ENCODE data around the gene KIF16B.
"Not testable (repeated sequence)": the region's sequence is repeated elsewhere in the genome, so short reads cannot be mapped to it uniquely, and the experiment has no call there.

Gene KIF16B

DNA sequence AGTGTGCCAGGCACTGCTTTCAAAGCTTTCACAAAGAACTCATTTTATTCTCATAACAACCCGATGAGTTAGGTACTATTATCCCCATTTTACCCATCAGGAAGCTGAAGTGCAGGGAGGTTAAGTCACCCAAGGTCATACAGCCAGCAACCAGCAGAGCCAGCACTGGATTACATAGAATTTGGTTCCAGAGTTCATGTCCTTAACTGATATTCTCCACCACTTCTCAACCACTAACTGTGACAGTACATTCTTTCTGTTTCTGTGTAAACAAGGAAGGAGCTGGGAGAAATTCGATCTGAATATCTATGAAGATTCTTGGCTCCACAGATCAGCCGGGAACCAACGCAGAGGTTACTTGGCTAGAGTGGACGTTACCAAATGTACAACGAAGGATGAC, 98.0 kb downstream of the KIF16B start:
- DNase-seq (ENCODE audit: low read depth, low spot score) = peak; percentile 49

DNA sequence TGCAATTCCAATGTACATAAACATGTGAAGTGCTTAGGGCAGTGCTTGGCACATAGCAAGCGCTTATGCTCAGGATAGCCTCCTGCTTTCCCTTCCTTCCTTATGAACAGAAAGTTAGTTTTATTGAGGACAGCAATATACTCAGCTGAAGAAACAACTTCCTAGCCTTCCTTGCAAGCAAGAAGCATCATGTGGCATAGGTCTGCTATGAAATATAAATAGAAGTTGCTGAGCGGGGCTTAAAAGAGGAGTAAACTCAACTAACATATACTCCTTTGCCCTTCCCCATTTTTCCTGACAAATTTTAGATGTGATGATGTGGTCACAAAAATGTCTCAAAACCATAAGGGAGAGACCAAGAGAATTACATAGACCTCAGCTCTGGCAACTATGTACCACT, 98.9 kb downstream of the KIF16B start:
- no peak for DNase-seq (ENCODE audit: low read depth, low spot score)

DNA sequence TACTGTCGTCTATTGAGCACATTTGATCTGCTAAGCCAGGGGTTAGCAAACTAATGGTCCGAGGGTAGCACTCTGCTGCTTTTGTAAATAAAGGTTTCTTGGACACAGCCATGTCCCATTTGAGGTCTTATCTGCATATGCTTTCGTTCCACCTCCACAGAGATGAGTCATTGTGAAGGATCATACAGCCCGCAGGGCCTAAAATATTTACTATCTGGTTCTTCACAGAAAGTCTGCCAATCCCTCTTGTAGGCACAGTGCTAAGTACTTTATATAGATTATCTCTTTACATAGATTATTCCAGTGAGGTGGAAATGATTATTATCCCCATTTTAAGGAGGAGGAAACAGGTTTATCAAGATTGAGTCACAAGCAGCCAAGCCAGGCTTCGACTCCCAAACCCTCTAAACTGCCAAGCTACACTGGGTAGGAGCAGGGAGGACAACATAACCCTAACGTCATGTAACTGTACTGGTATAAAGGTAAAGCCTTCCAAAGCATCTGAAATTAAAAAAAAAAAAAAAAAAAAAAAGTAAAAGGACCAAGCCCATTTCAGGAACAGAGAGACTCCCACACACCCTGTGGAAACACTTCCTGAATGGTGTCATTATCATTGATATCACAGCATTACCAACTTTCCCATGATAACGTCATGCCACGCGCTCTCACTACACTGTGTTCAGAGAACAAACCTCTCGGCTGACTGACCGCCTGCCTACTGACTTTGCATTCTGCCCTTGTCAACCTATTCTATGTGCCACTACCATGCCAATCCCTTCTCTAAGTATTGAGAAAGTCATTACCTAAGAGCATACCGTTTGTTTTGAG, 101.0 kb downstream of the KIF16B start:
- no peak for DNase-seq (ENCODE audit: low read depth, low spot score)

DNA sequence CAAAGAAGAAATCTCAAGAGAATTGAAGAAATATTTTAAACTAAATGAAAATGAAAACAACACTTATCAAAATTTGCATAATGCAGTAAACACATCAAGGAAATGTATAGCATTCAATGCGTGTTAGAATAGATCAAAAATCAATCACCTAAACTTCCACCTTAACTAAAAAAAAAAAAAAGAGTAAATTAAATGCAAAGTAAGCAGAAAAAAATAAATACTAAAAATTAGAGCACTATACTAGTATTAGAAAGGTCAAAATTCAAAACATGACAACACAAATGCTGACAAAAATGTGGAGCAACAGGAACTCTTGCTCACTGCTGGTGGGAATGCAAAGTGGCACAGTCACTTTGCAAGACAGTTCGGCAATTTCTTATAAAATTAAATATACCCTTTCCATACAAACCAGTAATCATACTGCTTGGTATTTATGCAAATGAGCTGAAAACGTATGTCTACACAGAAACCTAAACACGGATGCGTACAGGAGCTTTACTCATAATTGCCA, 103.8 kb downstream of the KIF16B start:
- DNase-seq (ENCODE audit: low read depth, low spot score) = no peak

DNA sequence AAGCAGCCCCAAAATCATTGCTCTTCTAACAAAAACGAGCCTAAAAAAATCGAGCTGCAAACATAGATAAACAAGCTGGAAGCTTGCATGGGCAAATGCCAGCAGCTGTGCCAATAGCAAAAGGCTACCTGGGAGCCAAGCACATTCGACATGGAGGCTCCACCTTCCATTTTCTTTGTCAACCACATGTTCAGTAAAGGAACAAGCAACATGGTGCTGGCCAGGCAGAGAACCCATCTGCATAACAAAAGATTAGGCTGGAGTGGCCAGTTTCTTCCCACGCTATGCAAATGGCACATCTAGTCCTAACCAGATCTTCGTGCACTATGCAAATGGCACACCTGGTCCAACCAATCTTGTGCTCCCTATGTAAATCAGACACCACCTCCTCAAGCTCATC, 110.5 kb downstream of the KIF16B start:
- DNase-seq (ENCODE audit: low read depth, low spot score) = no peak

DNA sequence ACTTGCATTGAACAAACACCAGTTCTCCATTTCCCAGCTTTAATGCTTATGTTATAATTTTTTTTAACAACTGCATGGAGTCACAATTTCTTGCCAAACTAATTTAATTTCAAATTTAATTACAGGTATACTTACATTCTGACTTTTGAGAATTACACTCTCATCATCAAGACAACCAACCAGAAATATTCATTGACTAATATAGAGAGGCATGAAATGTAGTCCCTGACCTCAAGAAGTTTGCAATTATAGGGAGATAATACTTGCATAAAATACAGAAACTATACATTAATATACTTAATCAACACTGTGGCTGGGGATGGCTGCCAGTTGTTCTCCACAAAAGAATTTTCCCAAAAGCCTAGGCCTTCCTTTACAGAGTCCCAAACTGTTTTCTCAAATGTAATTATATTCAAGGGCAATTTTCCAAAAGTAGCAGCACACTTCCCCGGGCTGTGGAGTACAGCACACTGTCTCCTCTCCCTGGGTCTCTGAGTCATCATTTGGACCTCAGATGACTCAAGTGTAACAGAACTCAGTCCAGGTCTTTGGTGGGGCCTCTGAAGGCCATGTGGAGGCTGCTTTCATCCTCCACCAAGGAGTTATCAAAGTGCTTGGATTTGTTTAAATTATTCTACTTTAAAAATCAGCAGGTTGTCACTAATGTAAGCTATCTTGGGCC, 114.1 kb downstream of the KIF16B start:
- DNase-seq (ENCODE audit: low read depth, low spot score) = peak; percentile 71

DNA sequence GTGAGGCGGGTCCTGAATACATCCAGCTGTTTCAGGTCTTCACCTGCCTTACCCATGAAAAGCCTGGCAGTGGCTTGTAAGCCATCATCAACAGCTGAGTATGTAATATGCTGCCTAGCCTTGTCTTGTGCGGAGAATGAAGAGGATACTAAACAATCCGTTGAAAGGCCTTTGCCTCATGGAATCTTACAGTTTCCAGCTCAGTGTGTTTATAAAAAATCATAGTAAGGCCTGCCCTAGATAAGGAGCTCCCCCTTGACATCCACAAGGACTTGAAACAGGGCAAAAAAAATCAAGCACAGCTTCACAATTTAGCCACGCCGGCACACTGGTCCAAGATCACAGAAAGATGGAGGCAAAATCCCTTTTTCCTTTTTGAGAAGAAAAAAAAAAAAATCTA, 115.7 kb downstream of the KIF16B start:
- no peak for DNase-seq (ENCODE audit: low read depth, low spot score)

DNA sequence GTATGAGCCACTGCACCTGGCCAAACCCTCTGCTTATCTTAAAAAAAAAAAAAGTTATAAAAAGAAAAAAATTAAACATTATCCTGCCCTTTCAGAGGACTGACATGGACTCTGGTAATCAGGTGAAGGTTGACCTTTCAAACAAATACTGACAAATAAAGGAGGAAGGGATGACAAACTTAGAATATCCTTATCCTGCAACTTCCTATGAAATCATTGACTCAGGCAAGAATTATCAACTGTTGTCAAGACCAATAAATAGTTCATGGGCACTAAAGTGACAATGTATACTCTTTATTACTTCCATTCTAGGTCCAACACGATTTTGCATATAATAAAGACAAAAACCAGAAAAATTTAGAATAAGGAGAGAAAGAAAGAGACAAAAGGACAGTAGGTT, 117.9 kb downstream of the KIF16B start:
- no peak for DNase-seq (ENCODE audit: low read depth, low spot score)

DNA sequence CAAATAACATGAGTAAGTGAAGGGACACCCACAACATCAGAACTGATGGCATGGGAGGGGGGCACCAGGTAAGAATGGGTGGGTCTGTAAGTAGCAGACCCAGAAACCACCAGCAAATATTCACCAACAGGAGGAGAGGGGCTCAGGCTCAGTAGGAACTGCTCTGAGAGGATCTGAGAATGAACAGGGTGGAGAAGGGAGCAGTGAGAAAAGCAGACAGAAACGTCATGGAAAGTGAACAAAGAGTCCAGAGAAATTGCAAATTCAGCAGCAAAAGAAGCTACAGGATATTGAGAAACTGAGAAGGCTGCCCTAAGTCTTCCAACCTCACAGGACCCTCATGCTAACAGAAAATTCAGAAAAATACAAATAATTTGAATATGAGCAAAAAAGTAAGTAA, 121.3 kb downstream of the KIF16B start:
- DNase-seq (ENCODE audit: low read depth, low spot score) = no peak

DNA sequence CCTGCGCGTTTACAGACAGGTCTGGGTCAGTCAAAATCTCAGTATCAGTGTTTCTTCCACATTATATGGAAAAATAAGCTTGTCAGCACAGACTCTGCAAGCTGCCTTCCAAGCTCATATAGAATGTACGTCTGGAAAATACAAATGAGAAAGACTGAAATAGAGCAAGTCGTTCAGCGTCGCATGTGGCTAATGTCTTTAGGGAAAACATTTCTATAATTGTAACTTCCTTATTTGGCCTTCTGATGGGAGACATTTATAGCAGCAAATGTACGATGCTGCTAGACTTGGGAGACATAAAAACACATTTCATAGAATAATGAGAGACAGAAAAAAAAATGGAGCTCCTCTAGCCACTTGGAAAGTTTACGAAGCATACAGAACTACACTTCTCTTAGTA, 122.2 kb downstream of the KIF16B start:
- no peak for DNase-seq (ENCODE audit: low read depth, low spot score)

DNA sequence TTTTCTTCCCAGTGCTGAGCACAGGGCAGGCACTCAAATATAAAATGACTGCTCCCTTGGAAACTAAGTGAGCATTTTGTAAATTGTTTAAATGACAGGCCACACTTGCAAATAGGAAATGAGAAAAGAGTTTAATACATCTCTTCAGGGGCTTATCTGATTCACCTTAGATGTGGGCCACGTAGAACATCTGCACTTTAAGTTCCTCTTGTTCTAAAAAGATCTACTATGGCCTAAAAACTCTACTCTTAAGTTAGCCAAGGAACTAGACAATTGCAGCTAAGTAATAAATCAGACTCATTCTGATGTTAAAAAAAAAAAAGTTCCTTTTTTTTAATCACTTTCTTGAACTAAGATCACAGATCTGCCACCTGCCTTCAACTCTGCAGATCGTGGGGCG, 126.3 kb downstream of the KIF16B start:
- DNase-seq (ENCODE audit: low read depth, low spot score) = no peak

DNA sequence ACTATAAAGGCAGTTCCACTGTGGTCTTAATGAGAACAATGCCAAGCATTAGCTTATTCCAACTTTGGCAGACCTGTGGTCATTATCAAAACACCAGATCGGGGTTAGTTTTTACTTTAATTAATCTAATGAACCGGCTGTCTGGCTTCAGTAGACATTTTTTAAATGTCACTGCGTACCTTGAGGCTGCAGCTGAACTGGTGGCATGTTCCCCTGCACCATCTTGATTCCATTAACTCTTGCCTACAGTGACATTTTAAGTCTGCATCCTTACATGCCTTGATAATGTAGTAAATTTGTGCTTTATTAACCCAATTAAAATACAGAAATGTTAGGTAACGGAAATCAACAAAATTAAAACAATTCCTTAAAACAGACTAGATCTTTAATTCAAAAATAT, 127.0 kb downstream of the KIF16B start:
- peak; percentile 18 for DNase-seq (ENCODE audit: low read depth, low spot score)

DNA sequence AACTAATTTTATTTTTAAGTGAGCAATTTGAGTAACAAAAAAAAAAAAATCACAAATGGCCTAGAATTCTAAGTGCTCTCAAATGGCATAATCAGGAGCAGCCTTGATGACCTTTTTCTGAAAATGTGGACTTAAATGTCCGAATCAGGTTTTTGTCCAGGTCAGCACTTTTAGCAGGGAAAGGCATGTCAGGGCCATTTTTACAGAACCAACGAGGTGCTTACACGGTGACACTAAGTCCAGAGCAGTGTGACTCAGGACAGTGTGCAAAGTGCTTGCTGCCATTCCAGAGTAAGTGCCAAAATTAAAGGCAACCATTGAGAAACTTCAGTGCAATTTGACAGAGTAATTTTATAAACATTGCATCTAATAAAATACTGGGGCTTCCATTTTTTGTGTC, 127.8 kb downstream of the KIF16B start:
- DNase-seq (ENCODE audit: low read depth, low spot score) = no peak

DNA sequence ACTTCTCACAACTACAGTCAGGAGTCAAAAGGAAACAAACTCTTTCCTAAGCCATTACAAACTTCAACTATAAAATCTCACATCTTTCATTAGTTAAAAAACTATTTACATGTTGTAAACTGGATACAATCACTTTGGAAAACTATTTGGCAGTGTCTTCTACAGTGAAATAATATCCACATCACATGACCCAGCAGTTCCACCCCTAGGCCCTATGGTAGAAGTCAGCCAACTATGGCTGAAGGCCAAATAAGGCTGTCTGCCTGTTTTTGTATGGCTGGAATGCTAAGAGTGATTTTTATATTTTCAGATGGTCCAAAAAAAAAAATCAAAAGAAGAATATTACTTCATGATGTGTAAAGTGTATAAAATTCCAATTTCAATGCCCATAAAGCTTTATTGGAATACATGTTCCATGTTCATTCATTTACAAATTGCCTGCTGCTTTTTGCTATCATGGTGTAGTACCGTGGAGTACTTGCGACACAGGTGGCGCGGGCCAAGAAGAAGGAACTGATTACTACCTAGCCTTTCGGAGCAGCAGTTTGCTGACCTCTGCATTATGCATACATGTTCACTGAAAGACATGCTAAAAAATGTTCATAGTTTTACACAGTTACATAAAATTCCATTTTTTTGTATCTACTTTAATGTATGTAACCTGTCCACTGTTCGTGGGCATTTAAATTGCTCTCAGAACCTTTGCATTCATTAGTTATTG, 129.0 kb downstream of the KIF16B start:
- no peak for DNase-seq (ENCODE audit: low read depth, low spot score)

DNA sequence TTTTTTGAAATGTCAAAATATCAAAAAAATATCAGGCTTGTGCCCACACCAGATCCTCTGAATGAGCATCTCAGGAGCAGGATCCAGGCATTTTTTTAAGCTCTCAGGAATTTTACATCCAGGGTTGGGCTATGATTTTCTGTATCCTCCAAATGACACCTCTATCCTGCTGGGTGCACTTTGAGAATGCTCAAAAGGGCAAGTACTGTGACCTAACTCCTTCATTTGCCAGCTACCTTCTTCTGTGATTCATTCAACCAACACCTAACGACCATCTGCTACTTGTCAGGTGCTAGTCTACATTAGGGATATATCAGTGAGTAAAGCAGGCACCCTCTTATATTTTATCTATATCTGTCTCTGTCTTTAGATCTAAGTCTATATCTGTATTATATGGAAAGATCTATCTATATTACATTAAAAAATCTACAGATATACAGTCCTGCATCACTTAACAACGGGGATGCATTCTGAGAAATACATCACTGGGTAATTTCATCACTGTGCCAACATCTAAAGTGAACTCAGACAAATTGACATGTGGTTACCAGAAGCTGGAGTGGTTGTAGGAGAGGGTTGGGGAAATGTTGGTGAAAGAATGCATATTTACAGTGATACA, 131.6 kb downstream of the KIF16B start:
- DNase-seq (ENCODE audit: low read depth, low spot score) = no peak

DNA sequence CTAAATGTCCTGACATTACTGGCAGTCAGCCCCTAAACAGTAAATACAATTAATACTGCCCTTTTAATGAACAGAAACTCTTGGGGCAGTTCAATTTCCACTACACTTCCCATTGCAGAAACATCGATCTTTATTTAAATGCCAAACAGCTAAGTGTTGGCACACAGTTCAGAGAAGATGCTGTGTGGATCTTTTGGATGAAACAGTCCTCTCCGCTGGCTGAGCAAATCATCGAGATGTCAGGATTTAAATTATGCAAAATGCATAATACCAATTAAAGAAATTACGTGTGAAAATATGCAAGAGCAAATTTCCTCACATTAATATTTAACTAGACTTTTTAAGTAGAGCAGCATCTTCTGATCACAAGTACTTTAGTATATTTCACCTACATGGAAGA, 132.6 kb downstream of the KIF16B start:
- no peak for DNase-seq (ENCODE audit: low read depth, low spot score)

DNA sequence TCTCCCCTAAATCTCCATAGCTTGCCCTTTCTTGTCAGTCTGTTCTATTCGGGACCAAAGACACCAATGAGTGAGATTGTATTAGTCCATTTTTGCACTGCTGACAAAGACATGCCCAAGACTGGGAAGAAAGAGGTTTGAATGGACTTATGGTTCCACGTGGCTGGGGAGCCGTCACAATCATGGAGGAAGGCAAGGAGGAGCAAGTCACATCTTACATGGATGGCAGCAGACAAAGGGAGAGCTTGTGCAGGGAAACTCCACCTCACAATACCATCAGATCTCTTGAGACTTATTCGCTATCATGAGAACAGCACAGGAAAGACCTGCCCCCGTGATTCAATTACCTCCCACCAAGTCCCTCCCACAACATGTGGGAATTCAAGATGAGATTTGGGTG, 133.7 kb downstream of the KIF16B start:
- DNase-seq (ENCODE audit: low read depth, low spot score) = not testable (repeated sequence)

DNA sequence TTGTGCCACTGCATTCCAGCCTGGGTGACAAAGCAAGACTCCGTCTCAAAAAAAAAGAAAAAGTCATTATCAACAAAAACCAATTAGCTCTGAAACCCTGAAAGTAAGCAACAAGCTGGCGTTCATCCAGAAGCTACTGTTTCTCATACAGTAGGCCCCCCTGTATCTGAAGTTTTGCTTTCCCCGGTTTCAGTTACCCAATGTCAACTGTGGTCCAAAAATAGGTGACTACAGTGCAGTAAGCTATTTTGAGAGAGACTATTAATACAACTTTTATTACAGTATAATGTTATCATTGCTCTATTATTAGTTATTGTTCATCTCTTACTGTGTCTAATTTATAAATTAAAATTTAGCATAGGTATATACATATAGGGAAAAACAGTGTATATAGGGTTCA, 135.1 kb downstream of the KIF16B start:
- no peak for DNase-seq (ENCODE audit: low read depth, low spot score)

DNA sequence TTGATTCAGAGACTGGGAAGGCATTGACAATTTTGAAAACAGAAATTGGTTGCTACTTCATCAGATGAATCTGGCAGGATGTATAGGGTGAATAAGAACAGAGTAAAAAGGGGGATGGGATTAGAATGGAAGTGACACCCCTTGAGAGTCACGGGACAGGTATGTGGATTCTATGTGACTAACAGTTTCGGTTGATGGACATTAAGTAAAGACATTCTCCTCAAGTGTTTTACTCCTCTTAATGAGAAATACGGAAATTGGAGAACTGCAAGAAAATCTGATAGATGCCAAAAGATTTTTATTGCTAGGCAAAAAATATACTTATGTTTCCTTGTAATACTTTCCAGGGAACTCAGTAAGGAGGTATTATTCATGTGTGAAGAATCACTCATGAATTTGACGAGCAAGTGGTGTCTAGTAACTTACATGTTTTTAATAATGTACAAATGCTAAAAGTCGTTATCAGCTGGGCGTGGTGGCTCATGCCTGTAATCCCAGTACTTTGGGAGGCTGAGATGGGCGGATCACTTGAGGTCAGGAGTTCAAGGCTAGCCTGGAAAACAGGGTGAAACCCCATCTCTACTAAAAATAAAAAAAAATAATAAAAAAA, 135.8 kb downstream of the KIF16B start:
- no peak for DNase-seq (ENCODE audit: low read depth, low spot score)

DNA sequence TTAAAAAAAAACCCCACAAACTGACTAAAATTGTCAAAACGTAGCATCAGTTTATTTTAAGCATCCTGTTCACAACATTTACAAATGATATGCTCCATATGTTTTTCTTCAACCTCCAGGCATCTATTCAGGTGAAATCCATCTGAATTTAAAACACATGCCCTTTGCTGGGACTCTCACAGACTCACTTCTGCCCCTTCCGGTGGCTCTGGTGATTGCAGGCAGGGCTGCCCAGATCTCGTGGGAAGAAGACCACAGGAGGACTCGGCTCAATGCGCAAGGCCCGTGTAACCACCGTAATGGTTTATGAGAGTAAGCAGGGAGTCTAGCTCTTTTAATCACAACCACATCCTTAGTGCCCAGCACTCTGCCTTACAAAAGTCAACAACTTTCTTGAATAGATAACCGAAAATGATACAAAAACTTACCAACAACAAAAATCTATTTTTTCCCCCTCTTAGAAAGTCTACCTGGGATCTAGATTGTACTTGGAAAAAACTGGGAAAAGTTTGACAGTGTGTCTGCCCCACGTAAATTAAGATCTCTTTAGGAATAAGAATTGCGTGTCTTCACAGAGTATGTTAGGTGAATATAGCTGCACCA, 139.1 kb downstream of the KIF16B start:
- peak; percentile 34 for DNase-seq (ENCODE audit: low read depth, low spot score)

DNA sequence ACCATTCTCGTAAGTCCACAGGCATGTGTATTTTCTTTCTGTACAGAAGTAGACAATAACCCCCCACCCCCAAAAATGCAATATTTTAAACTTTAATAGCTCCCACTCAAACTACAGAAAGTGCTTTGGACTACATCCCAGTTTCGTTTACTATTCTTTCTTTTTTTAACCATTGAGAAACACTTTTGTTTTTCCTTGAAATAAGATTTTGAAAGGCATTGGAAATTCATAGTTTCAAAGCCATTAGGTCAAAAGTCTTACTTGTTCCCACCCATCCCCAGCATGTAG, 140.0 kb downstream of the KIF16B start:
- no peak for DNase-seq (ENCODE audit: low read depth, low spot score)
